Vagina (tissue), 2 donors: Measurements from ENCODE around the gene UTS2.

ENCODE experiments used
- POLR2A ChIP-seq, 2 donors: fragments of 450-650 bp; IDR thresholded peaks; one replicate each; pipeline ENCODE4 v1.6.1; 2017; ENCODE audit warnings: antibody characterized with exemption in 2 of 2, mild to moderate bottlenecking in 2 of 2, moderate library complexity in 2 of 2
- TF ChIP-seq, protein P1 (sequence below), 3 experiments: fragments of 450-650 bp in 2 of 3; fragments of 200-600 bp in 1 of 3; sonication (generic) in 1 of 3; IDR thresholded peaks; one replicate each; pipeline ENCODE4 v1.5.1; 2017 to 2019; ENCODE audit warnings: antibody characterized with exemption in 3 of 3, mild to moderate bottlenecking in 2 of 3, moderate library complexity in 2 of 3

DNA sequence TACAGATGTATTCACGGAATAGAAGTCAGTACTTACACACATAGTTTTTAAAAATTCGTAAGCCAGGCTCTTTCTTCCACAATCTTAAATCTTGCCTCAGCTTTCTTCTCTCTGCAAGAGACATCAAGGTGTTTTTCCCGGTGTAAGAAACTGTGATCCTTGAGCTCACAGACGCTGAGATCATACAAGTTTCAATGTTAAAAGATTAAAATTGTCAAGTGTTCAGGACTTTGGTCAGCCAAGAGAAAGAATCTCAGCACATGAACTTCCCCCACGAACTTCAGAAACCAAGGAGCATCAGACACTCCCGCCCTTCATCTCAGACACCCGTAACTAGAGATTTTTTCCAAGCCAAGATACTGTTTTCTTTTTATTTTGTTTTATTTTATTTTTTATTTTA lies 6.2 kb downstream of the UTS2 start:
- TF ChIP-seq, protein P1, sequence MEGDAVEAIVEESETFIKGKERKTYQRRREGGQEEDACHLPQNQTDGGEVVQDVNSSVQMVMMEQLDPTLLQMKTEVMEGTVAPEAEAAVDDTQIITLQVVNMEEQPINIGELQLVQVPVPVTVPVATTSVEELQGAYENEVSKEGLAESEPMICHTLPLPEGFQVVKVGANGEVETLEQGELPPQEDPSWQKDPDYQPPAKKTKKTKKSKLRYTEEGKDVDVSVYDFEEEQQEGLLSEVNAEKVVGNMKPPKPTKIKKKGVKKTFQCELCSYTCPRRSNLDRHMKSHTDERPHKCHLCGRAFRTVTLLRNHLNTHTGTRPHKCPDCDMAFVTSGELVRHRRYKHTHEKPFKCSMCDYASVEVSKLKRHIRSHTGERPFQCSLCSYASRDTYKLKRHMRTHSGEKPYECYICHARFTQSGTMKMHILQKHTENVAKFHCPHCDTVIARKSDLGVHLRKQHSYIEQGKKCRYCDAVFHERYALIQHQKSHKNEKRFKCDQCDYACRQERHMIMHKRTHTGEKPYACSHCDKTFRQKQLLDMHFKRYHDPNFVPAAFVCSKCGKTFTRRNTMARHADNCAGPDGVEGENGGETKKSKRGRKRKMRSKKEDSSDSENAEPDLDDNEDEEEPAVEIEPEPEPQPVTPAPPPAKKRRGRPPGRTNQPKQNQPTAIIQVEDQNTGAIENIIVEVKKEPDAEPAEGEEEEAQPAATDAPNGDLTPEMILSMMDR (IDR thresholded peaks at IDR 0.05): no peak
- TF ChIP-seq POLR2A (IDR thresholded peaks at IDR 0.05): no peak
